BLaER1 (cell line): Measurements from ENCODE around the gene NFIX.

Experiments
- H3K27ac ChIP-seq: shearing (Covaris generic); formaldehyde crosslinking; 2 replicates; pipeline ENCODE4 v1.8.1; 2022
- H3K27me3 ChIP-seq: shearing (Covaris generic); formaldehyde crosslinking; 2 replicates; pipeline ENCODE4 v1.8.1; 2022
- H3K36me3 ChIP-seq: shearing (Covaris generic); formaldehyde crosslinking; 2 replicates; pipeline ENCODE4 v1.8.1; 2022
- H3K4me1 ChIP-seq: shearing (Covaris generic); formaldehyde crosslinking; 2 replicates; pipeline ENCODE4 v1.8.1; 2022
- H3K4me2 ChIP-seq: shearing (Covaris generic); formaldehyde crosslinking; 2 replicates; pipeline ENCODE4 v1.8.1; 2022
- H3K4me3 ChIP-seq: shearing (Covaris generic); formaldehyde crosslinking; 2 replicates; pipeline ENCODE4 v1.8.1; 2022
- H3K9ac ChIP-seq: shearing (Covaris generic); formaldehyde crosslinking; 2 replicates; pipeline ENCODE4 v1.8.1; 2022
- H3K9me3 ChIP-seq: shearing (Covaris generic); formaldehyde crosslinking; 2 replicates; pipeline ENCODE4 v1.8.1; 2022
- H4K20me1 ChIP-seq: shearing (Covaris generic); formaldehyde crosslinking; 2 replicates; pipeline ENCODE4 v1.8.1; 2022
- Cebpa-rat ChIP-seq: shearing (Covaris generic); IDR thresholded peaks from 2 replicates; pipeline ENCODE4 v1.8.1; 2022

The NFIX gene

DNA sequence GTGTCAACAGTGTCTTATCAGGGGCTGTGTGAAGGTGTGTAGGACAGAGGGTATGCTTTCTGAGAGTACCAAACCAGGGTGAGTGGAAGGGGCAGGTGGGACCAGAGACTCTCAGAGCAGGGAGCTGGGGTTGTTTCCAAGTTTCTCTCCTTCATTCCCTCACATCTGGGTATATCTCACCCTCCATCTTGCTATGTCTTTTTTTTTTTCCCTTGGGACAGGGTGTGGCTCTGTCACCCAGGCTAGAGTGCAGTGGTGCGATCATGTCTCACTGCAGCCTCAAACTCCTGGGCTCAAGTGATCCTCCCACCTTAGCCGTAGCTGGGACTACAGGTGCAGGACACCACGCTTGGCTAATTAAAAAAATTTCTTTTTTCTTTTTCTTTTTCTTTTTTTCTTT lies 15.3 kb upstream of the NFIX start:
- Histone ChIP-seq H3K27me3 (no peaks in the 10 kb centered on the region), H3K9ac (no peak overlapping the region), H3K27ac (no peak overlapping the region), H3K4me3 (no peak overlapping the region), H3K36me3 (no peaks in the 10 kb centered on the region), H3K4me1 (peaks cover 42% of the 10 kb centered on the region), H3K4me2 (peak overlapping the region; percentile 23), H3K9me3 (no peaks in the 10 kb centered on the region), H4K20me1 (no peaks in the 10 kb centered on the region)
- TF ChIP-seq Cebpa-rat, result no peak

DNA sequence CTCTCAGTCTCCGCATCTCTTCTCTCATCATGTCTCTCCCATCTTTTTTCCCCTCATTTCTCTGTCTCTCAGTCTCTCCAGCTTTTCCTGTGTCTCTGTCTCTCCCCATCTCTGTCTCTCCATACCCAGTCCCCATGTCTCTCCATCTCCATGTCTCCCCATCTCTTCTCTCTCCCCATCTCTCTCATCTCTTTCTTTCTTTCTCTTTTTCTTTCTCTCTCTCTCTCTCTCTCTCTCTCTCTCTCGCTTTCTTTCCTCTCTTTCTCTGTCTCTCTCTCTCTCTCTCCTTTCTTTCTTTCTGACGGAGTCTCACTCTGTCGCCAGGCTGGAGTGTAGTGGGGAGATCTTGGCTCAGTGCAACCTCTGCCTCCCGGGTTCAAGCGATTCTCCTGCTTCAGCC lies 12.6 kb upstream of the NFIX start:
- H3K9ac ChIP-seq, result no peak overlapping the region
- H3K9me3 ChIP-seq, result no peaks in the 10 kb centered on the region
- peak overlapping the region; percentile 90 for H3K4me2 ChIP-seq
- no peaks in the 10 kb centered on the region for H3K27me3 ChIP-seq
- no peak overlapping the region for H3K4me3 ChIP-seq
- H3K4me1 ChIP-seq, result peaks cover 60% of the 10 kb centered on the region
- no peaks in the 10 kb centered on the region for H3K36me3 ChIP-seq
- no peak overlapping the region for H3K27ac ChIP-seq
- no peak for TF ChIP-seq Cebpa-rat
- no peaks in the 10 kb centered on the region for H4K20me1 ChIP-seq

DNA sequence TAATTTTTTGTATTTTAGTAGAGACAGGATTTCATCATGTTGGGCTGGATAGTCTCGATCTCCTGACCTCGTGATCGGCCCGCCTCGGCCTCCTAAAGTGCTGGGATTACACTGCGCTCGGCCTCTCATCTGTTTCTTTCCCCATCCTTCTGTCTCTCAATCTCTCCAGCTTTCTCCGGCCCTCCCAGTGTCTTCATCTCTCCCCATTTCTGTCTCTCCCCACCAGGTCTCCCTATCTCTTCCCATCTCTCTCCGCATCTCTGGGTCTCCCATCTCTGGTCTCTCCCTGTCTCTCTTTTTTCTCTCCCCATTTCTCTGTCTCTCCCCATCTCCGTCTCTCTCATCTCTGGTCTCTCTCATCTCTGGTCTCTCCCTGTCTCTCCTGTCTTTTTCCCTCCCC lies 12.2 kb upstream of the NFIX start:
- H4K20me1 ChIP-seq, result no peaks in the 10 kb centered on the region
- H3K36me3 ChIP-seq, result no peaks in the 10 kb centered on the region
- H3K27ac ChIP-seq, result peak overlapping the region; percentile 38; the same call in 1 of the 2 replicates
- peak overlapping the region; percentile 64 for H3K4me3 ChIP-seq
- H3K27me3 ChIP-seq, result no peaks in the 10 kb centered on the region
- H3K9me3 ChIP-seq, result no peaks in the 10 kb centered on the region
- peaks cover 65% of the 10 kb centered on the region for H3K4me1 ChIP-seq
- peak overlapping the region; percentile 90 for H3K4me2 ChIP-seq
- H3K9ac ChIP-seq, result peak overlapping the region; percentile 60; the same call in 1 of the 2 replicates
- TF ChIP-seq Cebpa-rat, result no peak

DNA sequence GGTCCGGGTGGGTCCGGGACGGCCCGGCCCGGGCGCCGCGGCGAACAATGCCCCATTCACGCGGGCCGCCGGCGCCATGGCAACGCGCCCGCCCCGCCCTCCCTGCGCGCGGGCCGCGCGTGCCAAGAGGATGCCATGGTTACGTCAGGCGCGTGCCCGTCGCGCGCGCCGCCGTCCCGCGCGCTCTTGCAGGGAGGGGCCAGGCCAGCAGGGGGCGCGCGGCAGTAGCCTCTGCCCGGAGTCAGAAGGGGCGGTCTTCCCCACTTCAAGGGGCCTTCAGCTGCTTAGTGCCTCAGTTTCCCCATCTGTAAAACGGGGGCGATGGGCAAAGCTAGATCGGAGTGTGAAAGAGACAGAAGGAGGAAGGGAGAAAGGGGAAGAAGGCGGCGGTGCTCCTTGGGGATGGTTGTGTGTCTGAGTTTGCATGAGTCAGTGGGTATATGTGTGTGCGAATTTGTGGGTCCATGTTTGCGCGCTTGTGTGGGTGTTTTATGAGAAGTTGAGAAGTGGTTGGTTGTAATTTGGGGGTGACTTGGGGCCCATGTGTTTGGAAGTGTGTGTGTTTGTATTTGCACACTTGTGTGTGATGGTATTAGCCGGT lies 11.6 kb upstream of the NFIX start:
- peak overlapping the region; percentile 90 for H3K4me2 ChIP-seq
- no peak for TF ChIP-seq Cebpa-rat
- peak overlapping the region; percentile 64 for H3K4me3 ChIP-seq
- H3K9me3 ChIP-seq, result no peaks in the 10 kb centered on the region
- no peaks in the 10 kb centered on the region for H3K36me3 ChIP-seq
- H4K20me1 ChIP-seq, result no peaks in the 10 kb centered on the region
- no peaks in the 10 kb centered on the region for H3K27me3 ChIP-seq
- H3K9ac ChIP-seq, result peak overlapping the region; percentile 60; the same call in 1 of the 2 replicates
- peaks cover 70% of the 10 kb centered on the region for H3K4me1 ChIP-seq
- H3K27ac ChIP-seq, result peak overlapping the region; percentile 38; the same call in 1 of the 2 replicates

DNA sequence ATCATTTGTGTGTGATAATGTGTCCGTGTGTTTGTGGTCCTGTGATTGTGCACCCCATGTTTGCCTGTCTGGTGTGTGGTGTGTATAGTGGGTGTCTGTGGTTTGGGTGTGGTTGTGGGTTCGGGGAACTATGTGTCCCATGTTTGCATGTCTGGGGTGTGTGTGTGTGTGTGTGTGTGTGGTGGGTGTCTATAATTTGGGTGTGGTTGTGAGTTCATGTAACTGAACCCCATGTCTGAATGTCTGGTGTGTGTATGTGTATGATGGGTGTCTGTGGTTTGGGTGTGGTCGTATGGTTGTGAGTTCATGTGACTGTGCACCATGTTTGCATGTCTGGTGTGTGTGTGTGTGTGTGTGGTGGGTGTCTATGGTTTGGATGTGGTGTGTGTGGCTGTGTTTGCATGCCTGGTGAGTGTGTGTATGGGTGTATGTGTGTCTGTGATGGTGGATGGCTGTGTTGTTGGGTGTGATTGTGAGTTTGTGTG lies 11.1 kb upstream of the NFIX start:
- Histone ChIP-seq H3K27me3 (no peaks in the 10 kb centered on the region), H3K4me1 (peaks cover 70% of the 10 kb centered on the region), H4K20me1 (no peaks in the 10 kb centered on the region), H3K9me3 (peaks cover under 1% of the 10 kb centered on the region; the same call in 1 of the 2 replicates), H3K4me3 (peak overlapping the region; percentile 41), H3K36me3 (no peaks in the 10 kb centered on the region), H3K9ac (peak overlapping the region; percentile 59; the same call in 1 of the 2 replicates), H3K27ac (peak overlapping the region; percentile 63; the same call in 1 of the 2 replicates), H3K4me2 (peak overlapping the region; percentile 90)
- TF ChIP-seq Cebpa-rat, result no peak

DNA sequence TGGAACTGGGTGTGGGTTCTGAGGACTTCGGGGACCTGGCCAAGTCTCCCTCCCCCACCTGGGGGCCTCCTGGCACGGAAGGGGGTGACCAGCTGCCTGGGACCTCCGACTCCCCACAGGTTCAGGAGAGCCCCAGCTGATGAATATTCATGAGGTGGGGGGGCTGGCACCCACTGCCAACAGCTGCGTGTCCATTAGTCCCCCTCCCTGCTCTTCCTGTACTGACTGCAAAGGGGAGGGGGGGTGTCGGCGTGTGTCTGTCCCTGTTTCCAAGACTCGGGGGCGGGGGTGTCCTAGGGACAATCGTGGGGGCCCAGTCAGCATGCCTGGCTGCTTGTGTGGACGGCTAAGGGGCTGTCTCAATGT lies 10.6 kb upstream of the NFIX start:
- Histone ChIP-seq H3K4me3 (peak overlapping the region; percentile 41), H3K9ac (peak overlapping the region; percentile 59; the same call in 1 of the 2 replicates), H4K20me1 (no peaks in the 10 kb centered on the region), H3K4me2 (peak overlapping the region; percentile 90), H3K27me3 (no peaks in the 10 kb centered on the region), H3K4me1 (peaks cover 71% of the 10 kb centered on the region), H3K9me3 (peaks cover 3% of the 10 kb centered on the region; the same call in 1 of the 2 replicates), H3K27ac (peak overlapping the region; percentile 63; the same call in 1 of the 2 replicates), H3K36me3 (no peaks in the 10 kb centered on the region)
- no peak for TF ChIP-seq Cebpa-rat

DNA sequence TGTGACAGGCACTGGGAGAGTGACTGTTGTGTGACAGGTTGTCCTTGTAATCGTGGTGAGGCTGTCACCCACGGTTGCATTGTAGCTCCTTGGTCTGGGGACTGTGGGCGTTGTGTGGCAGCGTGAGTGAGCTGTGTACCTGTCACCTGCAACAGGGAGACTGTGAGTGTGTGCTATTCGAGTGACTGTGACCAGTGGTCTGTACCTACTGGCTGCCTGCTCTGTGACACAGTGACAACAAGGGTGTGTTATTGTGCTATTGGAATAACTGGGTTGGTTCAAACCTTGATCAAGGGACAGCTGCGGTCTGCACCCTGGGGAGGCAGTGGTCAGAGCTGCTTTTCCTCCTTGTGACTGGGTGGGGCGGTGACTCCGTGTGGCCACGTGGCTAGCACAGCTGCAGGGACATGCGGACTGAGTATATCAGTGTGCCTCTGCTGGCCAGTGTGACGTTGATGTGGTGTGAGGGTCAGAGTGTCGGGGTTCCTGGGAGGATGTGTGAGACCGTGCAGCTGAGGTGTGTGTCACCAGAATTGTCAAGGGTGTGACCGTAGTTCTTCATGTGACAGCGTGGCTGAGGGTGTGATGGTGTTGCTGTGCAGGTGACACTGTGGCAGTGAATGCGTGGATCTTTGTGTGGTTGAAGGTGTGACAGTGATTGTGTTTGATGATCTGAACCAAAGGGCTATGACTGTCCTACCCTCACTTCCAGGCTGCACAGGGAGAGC lies 10.1 kb upstream of the NFIX start:
- no peaks in the 10 kb centered on the region for H3K36me3 ChIP-seq
- TF ChIP-seq Cebpa-rat, result no peak
- peaks cover 3% of the 10 kb centered on the region; the same call in 1 of the 2 replicates for H3K9me3 ChIP-seq
- peak overlapping the region; percentile 90 for H3K4me2 ChIP-seq
- peak overlapping the region; percentile 41 for H3K4me3 ChIP-seq
- no peaks in the 10 kb centered on the region for H3K27me3 ChIP-seq
- peak overlapping the region; percentile 63 for H3K27ac ChIP-seq
- peaks cover 69% of the 10 kb centered on the region for H3K4me1 ChIP-seq
- H3K9ac ChIP-seq, result peak overlapping the region; percentile 59; the same call in 1 of the 2 replicates
- no peaks in the 10 kb centered on the region for H4K20me1 ChIP-seq

DNA sequence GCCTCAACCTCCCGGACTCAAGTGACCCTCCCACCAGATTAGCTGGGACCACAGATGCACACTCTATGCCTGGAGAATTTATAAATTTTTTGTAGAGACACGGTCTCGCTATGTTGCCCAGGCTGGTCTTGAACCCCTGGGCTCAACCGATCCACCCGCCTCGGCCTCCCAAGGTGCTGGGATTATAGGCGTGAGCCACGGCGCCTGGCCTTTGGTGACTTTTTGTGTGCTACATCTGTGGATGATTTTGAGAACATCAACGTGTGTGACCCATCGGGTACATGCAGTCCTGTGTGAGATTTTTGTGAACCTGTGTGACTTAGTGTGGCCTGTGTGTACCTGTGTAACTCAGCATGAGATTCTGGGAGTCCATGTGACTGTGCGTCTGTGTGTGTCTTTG lies 8.5 kb upstream of the NFIX start:
- H3K4me3 ChIP-seq, result no peak overlapping the region
- H4K20me1 ChIP-seq, result no peaks in the 10 kb centered on the region
- peaks cover 3% of the 10 kb centered on the region; the same call in 1 of the 2 replicates for H3K9me3 ChIP-seq
- no peak overlapping the region for H3K9ac ChIP-seq
- H3K36me3 ChIP-seq, result no peaks in the 10 kb centered on the region
- no peaks in the 10 kb centered on the region for H3K27me3 ChIP-seq
- H3K4me1 ChIP-seq, result peaks cover 73% of the 10 kb centered on the region
- peak overlapping the region; percentile 90 for H3K4me2 ChIP-seq
- peak overlapping the region; percentile 48; the same call in 1 of the 2 replicates for H3K27ac ChIP-seq
- no peak for TF ChIP-seq Cebpa-rat

DNA sequence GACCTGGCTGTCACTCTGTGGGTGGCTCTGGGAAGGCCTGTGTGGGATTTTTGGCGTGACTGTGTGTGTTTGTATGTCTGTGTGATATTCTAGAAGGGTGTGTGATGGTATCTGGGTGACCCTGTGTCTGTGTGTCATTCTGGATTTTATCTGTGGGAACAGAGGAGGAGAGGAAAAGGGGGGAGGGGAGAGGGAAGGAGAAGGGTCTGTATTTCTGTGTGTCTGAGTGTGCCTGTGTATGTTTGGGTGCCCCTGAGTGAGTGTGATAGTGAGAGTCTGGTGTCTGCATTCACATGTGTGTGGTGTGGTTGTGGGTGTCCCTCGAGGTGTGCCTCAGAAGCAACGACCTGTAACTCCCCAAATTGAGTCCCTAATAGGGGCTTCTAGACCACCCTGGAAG lies 8.1 kb upstream of the NFIX start:
- H3K4me3 ChIP-seq, result no peak overlapping the region
- H3K27me3 ChIP-seq, result no peaks in the 10 kb centered on the region
- peaks cover 3% of the 10 kb centered on the region; the same call in 1 of the 2 replicates for H3K9me3 ChIP-seq
- H3K36me3 ChIP-seq, result no peaks in the 10 kb centered on the region
- H3K27ac ChIP-seq, result peak overlapping the region; percentile 48
- H3K9ac ChIP-seq, result no peak overlapping the region; the same call in 1 of the 2 replicates
- H3K4me2 ChIP-seq, result peak overlapping the region; percentile 90
- TF ChIP-seq Cebpa-rat, result no peak
- peaks cover 74% of the 10 kb centered on the region for H3K4me1 ChIP-seq
- H4K20me1 ChIP-seq, result no peaks in the 10 kb centered on the region

DNA sequence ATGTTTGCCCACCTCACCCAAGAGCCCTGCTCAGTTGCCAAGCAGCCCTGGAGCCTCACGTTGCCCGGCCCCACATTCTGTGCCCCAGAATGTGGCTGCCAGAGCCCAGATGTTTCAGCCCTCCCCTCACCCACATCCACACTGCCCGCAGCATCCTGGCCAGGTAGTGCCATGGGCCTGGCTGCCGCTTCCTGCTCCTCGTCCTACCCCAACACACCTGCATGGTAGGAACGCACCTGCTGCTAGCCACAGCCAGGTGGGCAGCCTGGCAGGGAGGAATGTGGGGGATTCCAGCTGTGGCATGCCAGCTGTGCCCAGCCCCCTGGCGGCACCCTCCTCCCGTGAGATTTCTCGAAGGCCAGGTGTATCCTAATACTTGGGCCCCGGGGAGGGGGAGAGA lies 7.5 kb upstream of the NFIX start:
- no peak overlapping the region for H3K9ac ChIP-seq
- peak overlapping the region; percentile 90 for H3K4me2 ChIP-seq
- H3K9me3 ChIP-seq, result peaks cover 3% of the 10 kb centered on the region; the same call in 1 of the 2 replicates
- H4K20me1 ChIP-seq, result no peaks in the 10 kb centered on the region
- no peaks in the 10 kb centered on the region for H3K27me3 ChIP-seq
- H3K36me3 ChIP-seq, result no peaks in the 10 kb centered on the region
- no peak overlapping the region for H3K4me3 ChIP-seq
- peaks cover 72% of the 10 kb centered on the region for H3K4me1 ChIP-seq
- peak overlapping the region; percentile 48 for H3K27ac ChIP-seq
- TF ChIP-seq Cebpa-rat, result no peak
